K562 (cell line): ENCODE measurements around the gene ENTREP3. TPM values are rescaled to one million over a fixed set of nuclear protein-coding genes. Genes with fewer than 3 reads are reported as not detected.
A peak's percentile ranks its signal among the peaks of the same experiment; 100 is the strongest.

Source experiments
- BMI1 ChIP-seq: fragments of 150-350 bp; IDR thresholded peaks from 2 replicates; pipeline ENCODE4 v1.6.1; 2014; ENCODE audit warnings: low read length
- BRD4 ChIP-seq: fragments of 200-600 bp; sonication (generic); IDR thresholded peaks from 2 replicates; pipeline ENCODE4 v1.6.1; 2017; ENCODE audit warnings: inconsistent platforms
- CSDE1 ChIP-seq, 2 experiments: fragments of 450-650 bp; IDR thresholded peaks; 2 replicates each; pipeline ENCODE4 v1.6.1; 2016; ENCODE audit warnings: mild to moderate bottlenecking in 1 of 2
- DACH1 ChIP-seq: fragments of 450-650 bp; IDR thresholded peaks from 2 replicates; pipeline ENCODE4 v1.6.1; 2018; ENCODE audit not compliant: partially characterized antibody
- ETS1 ChIP-seq: conservative IDR thresholded peaks from 2 replicates; pipeline ENCODE4 v1.6.1; 2011; ENCODE audit warnings: low read depth, mild to moderate bottlenecking, low read length; ENCODE audit not compliant: control insufficient read depth
- HLTF ChIP-seq: fragments of 450-650 bp; IDR thresholded peaks from 2 replicates; pipeline ENCODE4 v1.6.1; 2016
- RBM15 ChIP-seq: fragments of 200-400 bp; formaldehyde crosslinking; IDR thresholded peaks from 2 replicates; pipeline ENCODE4 v1.6.1; 2018; ENCODE audit warnings: mild to moderate bottlenecking, low read length, moderate library complexity; ENCODE audit not compliant: insufficient read depth
- RUNX1 ChIP-seq: sonication (generic); IDR thresholded peaks from 2 replicates; pipeline ENCODE4 v1.6.1; 2016; ENCODE audit warnings: antibody characterized with exemption, low read depth
- SMARCA4 ChIP-seq: fragments of 450-650 bp; IDR thresholded peaks from 2 replicates; pipeline ENCODE4 v1.6.1; 2016
- TRIM25 ChIP-seq: fragments of 450-650 bp; IDR thresholded peaks from 2 replicates; pipeline ENCODE4 v1.7.0; 2016; ENCODE audit warnings: borderline replicate concordance
- TRIM28 ChIP-seq: fragments of 450-650 bp; IDR thresholded peaks from 2 replicates; pipeline ENCODE4 v1.6.1; 2017
- USF2 ChIP-seq: sonication (generic); formaldehyde crosslinking; IDR thresholded peaks from 2 replicates; pipeline ENCODE4 v1.5.0; 2020; ENCODE audit warnings: missing genetic modification reagents
- ZBTB33 ChIP-seq: sonication (generic); formaldehyde crosslinking; IDR thresholded peaks from 2 replicates; pipeline ENCODE4 v1.8.1; 2023; ENCODE audit warnings: mild to moderate bottlenecking, missing genetic modification reagents
- ZHX1 ChIP-seq: fragments of 150-350 bp; conservative IDR thresholded peaks from 2 replicates; pipeline ENCODE4 v1.6.1; 2014; ENCODE audit warnings: low read length
- ZNF212 ChIP-seq: fragments of 450-650 bp; formaldehyde crosslinking; IDR thresholded peaks from 2 replicates; pipeline ENCODE4 v1.4.0; 2020; ENCODE audit warnings: mild to moderate bottlenecking
- ZNF224 ChIP-seq: sonication (generic); formaldehyde crosslinking; IDR thresholded peaks from 2 replicates; pipeline ENCODE4 v1.8.0; 2022; ENCODE audit warnings: mild to moderate bottlenecking, missing genetic modification reagents
- ZNF431 ChIP-seq: sonication (generic); formaldehyde crosslinking; IDR thresholded peaks from 2 replicates; pipeline ENCODE4 v1.8.0; 2022; ENCODE audit warnings: mild to moderate bottlenecking, missing genetic modification reagents
- ZNF561 ChIP-seq: fragments of 450-650 bp; formaldehyde crosslinking; conservative IDR thresholded peaks from 2 replicates; pipeline ENCODE4 v1.4.0; 2020; ENCODE audit warnings: mild to moderate bottlenecking, moderate library complexity
- ZNF766 ChIP-seq: fragments of 200-800 bp; sonication (Bioruptor generic); conservative IDR thresholded peaks from 2 replicates; pipeline ENCODE4 v1.6.1; 2016; ENCODE audit warnings: missing genetic modification characterization, missing compliant biosample characterization
- polyA plus RNA-seq, 8 experiments: library from polyadenylated mRNA; depleted of rRNA in 4 of 8; stranded (reverse) in 5 of 8; unstranded in 3 of 8; fragments of >200 nt; fragmentation: Nextera tagmentation in 2 of 8; fragmentation: Illumina TruSeq in 1 of 8; extraction: Ambion mirVana in 2 of 8; extraction: Trizol in 1 of 8; gene quantifications; 2 replicates each; pipeline versions ENCODE4 v1.2.1 to v1.2.3, GENCODE V29; 2011 to 2014; ENCODE audit warnings: inconsistent platforms in 1 of 8, missing spikeins in 1 of 8
- total RNA-seq, 7 experiments: library from RNA; depleted of rRNA in 6 of 7; stranded (reverse); fragments of >200 nt in 6 of 7; fragmentation: Illumina TruSeq in 2 of 7; extraction: Trizol in 2 of 7; gene quantifications; 2 replicates each; pipeline versions ENCODE4 v1.2.1 to v1.2.3, GENCODE V29; 2011 to 2021; ENCODE audit warnings: low replicate concordance in 1 of 7

The ENTREP3 gene
- total and polyA plus RNA-seq, 9 of the 15 experiments (the other 6 are each of a cell fraction or from before 2014, with no cell fraction given), result 1.9 to 41.8 (median 5.9) TPM

- no peak for TF ChIP-seq ZNF431 (CRISPR knock-in tag)
- TF ChIP-seq ZNF766 (CRISPR knock-in tag), result no peak
- no peak for TF ChIP-seq ZHX1
- TF ChIP-seq HLTF, result no peak
- peak; percentile 75; the same call in 1 of the 2 replicates for TF ChIP-seq RUNX1
- TF ChIP-seq BMI1, result no peak; the same call in 1 of the 2 replicates
- peak; percentile 96 for TF ChIP-seq USF2 (CRISPR knock-in tag)
- TF ChIP-seq DACH1, result no peak
- 0 out of 2 replicates have a peak, but pooled peaks have one; percentile 43 for TF ChIP-seq ZNF561 (CRISPR knock-in tag)
- no peak for TF ChIP-seq ZNF224 (CRISPR knock-in tag)
- no peak for TF ChIP-seq TRIM25
- no peak for TF ChIP-seq BRD4
- no peak for TF ChIP-seq RBM15
- no peak for TF ChIP-seq ZBTB33 (CRISPR knock-in tag)
- no peak for TF ChIP-seq CSDE1 (IDR thresholded peaks at IDR 0.05)
- TF ChIP-seq TRIM28, result no peak
- TF ChIP-seq SMARCA4, result no peak
- TF ChIP-seq ZNF212 (CRISPR knock-in tag), result 0 out of 2 replicates have a peak, but pooled peaks have one; percentile 25
- peak; percentile 92 for TF ChIP-seq ETS1
These were observed 6.8 kb upstream of the ENTREP3 start, which contains the start of gene SCAMP3 (continued) for GRCh38 chr1:155261852-155262673.
